GM06990 (cell line): ENCODE data around the gene SLC52A1.

ENCODE experiments used
- DNase-seq: peaks from one replicate; pipeline ENCODE4 v3.0.0-alpha.2; 2011; ENCODE audit not compliant: insufficient read length; ENCODE audit errors: extremely low read depth
- H3K27me3 ChIP-seq: replicated peaks from 2 replicates; pipeline ENCODE4 v1.6.0; 2011; ENCODE audit warnings: low read length; ENCODE audit not compliant: control insufficient read depth, insufficient read depth
- H3K36me3 ChIP-seq: 2 replicates; pipeline ENCODE4 v1.5.1; 2011; ENCODE audit warnings: low read length; ENCODE audit not compliant: control insufficient read depth, insufficient read depth
- H3K4me3 ChIP-seq: replicated peaks from 2 replicates; pipeline ENCODE4 v1.5.1; 2011; ENCODE audit warnings: low read depth, mild to moderate bottlenecking, control low read depth, low read length
- TF ChIP-seq, protein P1 (sequence below): IDR thresholded peaks from 2 replicates; pipeline ENCODE4 v1.5.1; 2011; ENCODE audit warnings: low read length, control low read depth, mild to moderate bottlenecking, inconsistent platforms; ENCODE audit not compliant: insufficient read depth, poor library complexity, severe bottlenecking

SLC52A1 gene

DNA sequence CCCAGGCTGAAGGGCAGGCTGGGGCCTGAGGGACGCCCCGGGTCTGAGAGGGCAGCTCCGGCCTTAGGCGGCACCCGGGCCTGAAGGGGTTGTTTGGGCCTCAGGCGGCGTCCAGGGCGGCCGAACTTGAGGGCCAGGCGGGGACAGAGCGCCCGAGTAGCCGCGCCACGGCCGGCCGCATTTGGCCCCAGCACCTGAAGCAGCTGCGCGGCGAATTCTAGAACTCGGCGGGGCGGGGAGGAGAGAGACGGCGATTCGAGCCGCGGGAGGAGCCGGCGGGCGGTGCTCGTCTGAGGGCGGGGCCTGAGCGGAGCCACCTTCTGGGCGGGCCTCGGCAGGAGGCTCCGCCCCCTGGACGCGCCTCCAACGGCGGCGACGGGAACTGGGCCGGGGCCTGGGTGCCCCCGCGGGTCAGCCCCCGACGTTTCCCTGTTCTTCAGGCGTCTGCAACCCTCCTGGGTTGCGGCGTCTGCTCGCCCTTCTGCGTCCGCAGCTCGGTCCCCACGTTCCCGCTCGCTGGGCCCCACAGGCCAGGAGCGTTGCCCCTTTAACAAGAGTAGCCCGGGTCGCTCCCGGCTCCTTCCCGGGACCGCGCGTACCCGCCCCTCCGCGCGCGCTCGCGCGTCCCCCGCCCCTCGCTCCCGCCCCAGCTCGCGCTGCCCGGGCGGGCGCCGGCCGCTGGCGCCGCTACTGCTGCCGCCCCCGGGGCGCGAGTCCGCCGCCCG, 37.8 kb downstream of the SLC52A1 start, which contains the start of the genes INCA1 and KIF1C:
TSS of gene INCA1 (minus strand) at position 221 of the 725 bp plus-strand sequence. CDS start 3,085 bp downstream, outside the sequence.
TSS of gene KIF1C (plus strand) at position 649 of the 725 bp plus-strand sequence. CDS start 2,297 bp downstream, outside the sequence.
- Histone ChIP-seq H3K27me3 (no peaks in the 10 kb centered on the region), H3K4me3 (peak within 1 kb of the TSS; percentile 96), H3K36me3 (peaks cover 13% of the 10 kb centered on the region)
- TF ChIP-seq, protein P1, sequence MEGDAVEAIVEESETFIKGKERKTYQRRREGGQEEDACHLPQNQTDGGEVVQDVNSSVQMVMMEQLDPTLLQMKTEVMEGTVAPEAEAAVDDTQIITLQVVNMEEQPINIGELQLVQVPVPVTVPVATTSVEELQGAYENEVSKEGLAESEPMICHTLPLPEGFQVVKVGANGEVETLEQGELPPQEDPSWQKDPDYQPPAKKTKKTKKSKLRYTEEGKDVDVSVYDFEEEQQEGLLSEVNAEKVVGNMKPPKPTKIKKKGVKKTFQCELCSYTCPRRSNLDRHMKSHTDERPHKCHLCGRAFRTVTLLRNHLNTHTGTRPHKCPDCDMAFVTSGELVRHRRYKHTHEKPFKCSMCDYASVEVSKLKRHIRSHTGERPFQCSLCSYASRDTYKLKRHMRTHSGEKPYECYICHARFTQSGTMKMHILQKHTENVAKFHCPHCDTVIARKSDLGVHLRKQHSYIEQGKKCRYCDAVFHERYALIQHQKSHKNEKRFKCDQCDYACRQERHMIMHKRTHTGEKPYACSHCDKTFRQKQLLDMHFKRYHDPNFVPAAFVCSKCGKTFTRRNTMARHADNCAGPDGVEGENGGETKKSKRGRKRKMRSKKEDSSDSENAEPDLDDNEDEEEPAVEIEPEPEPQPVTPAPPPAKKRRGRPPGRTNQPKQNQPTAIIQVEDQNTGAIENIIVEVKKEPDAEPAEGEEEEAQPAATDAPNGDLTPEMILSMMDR: peak; percentile 1
- peak; percentile 91 for DNase-seq

GRCh38 chr17:4994081-4994595, 41.1 kb downstream of the SLC52A1 start:
- Histone ChIP-seq H3K36me3 (no peaks in the 10 kb centered on the region; the same call in 1 of the 2 replicates), H3K27me3 (no peaks in the 10 kb centered on the region), H3K4me3 (no peak overlapping the region)
- no peak for DNase-seq
- TF ChIP-seq, protein P1: no peak

DNA sequence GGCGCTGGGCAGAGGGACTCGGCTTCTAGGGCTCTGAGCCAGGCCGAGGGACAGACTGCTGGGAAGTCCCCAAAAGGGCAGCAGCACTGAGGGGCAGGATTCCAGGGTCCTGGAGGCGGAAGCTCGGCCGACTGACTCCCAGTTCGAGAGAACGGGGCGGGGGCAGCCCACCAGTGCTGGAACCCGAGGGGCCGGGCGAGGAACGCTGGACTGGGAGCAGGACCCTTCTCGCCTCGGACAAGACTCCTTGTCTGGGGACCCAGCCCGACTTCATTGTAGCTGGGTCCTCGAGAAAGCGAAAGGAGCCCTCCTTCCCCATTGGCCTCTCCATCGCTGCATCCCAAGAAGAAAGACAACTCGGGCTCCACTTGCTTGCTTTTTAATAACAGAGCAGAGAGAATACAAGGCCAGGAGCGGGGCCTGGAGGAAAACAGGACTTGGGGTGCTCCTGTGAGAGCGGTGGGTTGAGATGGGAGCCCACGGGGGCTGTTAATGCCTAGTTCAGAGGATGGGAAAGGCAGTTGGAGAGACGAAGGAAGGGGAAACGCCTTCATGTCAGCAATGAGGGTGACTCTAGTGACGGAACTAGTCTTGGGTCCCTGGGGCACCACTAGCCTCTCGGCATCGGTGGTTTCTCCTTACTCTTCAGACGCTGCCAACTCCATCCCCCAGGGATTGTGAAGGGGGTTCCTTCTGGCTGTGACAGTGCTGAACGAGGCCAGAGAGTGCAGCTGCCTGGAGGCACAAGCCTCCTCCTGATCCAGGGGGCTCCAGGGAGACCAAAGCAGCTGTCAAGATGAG, 47.3 kb downstream of the SLC52A1 start:
- Histone ChIP-seq H3K27me3 (no peaks in the 10 kb centered on the region), H3K36me3 (no peaks in the 10 kb centered on the region; the same call in 1 of the 2 replicates), H3K4me3 (peak overlapping the region; percentile 91)
- TF ChIP-seq, protein P1: no peak
- DNase-seq: no peak

DNA sequence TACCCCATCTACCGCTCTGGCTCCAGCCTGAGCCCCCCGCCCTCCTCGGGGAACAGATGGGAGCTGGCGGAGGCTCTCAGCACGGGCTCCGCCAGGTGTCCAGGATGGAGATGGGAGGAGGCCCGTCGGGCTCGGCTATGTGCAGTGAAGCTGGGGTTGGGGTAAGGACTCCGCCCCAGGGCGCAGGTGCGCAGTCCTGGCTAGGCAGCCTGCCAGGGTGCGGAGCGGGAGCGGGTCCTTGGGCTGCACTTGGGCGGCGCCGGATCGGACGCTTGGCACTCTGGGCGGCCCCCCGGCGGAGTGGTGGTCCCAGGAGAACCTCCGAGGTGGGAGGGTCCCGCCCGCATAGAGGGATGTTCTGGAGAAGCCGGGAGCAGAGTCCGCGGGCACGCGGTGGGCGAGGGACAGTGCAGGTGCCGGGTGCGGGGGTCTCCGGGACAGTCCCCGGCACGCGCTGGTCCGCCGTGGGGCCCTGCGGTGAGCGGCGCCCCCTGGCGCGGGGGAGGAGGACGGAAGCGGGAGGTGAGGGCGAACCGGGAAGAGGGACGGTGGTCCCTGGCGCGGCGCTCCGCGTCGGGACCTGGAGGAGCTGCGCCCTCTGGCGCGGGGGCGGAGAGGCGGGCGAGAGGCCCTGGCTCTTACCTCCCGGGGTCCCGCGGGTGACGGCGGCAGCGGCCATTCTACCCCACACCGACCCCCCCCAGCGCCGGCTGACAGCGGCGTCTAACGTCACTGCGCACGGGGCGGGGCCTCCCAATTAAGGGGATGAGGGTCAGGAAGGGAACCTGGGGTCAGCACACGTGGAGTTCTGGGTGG, 48.1 kb downstream of the SLC52A1 start, which contains the start of gene CAMTA2:
TSS of gene CAMTA2 (minus strand) at position 725 of the 816 bp plus-strand sequence. CDS start 1,453 bp downstream, outside the sequence.
- TF ChIP-seq, protein P1: peak; percentile 46
- no peaks in the 10 kb centered on the region for H3K27me3 ChIP-seq
- peak; percentile 87 for DNase-seq
- H3K36me3 ChIP-seq: peaks cover 6% of the 10 kb centered on the region
- H3K4me3 ChIP-seq: peak within 1 kb of the TSS; percentile 91

DNA sequence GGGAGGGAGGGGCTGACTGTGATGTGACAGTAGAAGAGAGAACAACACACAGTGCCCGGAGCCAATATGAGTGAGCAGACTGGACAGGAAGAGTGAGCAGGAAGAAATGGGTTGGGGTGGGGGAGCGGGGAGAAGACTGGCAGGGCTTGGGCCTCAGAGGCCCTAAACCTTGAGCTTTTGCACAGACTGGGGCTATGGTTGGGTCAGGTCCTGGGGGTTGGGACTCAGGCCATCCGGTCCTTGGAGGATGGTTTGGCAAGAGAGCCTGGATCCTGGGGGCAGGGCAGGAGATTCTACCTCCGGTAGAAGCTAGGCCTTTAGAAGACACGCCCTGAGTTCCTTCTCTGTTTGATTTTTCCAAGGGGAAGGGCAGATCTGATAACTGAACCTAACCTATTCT, 48.8 kb downstream of the SLC52A1 start:
- no peak for DNase-seq
- H3K36me3 ChIP-seq: peaks cover 9% of the 10 kb centered on the region
- H3K27me3 ChIP-seq: no peaks in the 10 kb centered on the region
- H3K4me3 ChIP-seq: peak overlapping the region; percentile 91
- TF ChIP-seq, protein P1: no peak
